Measurements from ENCODE around the gene CAPZB.

GRCh38 chr1:19483261-19483660 lies 2.1 kb downstream of the CAPZB start:
- TF ChIP-seq POLR2A (IDR thresholded peaks at IDR 0.05; ENCODE audit: low read depth, low read length), result no peak
- TF ChIP-seq, protein P1, sequence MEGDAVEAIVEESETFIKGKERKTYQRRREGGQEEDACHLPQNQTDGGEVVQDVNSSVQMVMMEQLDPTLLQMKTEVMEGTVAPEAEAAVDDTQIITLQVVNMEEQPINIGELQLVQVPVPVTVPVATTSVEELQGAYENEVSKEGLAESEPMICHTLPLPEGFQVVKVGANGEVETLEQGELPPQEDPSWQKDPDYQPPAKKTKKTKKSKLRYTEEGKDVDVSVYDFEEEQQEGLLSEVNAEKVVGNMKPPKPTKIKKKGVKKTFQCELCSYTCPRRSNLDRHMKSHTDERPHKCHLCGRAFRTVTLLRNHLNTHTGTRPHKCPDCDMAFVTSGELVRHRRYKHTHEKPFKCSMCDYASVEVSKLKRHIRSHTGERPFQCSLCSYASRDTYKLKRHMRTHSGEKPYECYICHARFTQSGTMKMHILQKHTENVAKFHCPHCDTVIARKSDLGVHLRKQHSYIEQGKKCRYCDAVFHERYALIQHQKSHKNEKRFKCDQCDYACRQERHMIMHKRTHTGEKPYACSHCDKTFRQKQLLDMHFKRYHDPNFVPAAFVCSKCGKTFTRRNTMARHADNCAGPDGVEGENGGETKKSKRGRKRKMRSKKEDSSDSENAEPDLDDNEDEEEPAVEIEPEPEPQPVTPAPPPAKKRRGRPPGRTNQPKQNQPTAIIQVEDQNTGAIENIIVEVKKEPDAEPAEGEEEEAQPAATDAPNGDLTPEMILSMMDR (conservative IDR thresholded peaks at IDR 0.05; ENCODE audit: low read depth, low read length), result no peak
- TF ChIP-seq, protein P2, sequence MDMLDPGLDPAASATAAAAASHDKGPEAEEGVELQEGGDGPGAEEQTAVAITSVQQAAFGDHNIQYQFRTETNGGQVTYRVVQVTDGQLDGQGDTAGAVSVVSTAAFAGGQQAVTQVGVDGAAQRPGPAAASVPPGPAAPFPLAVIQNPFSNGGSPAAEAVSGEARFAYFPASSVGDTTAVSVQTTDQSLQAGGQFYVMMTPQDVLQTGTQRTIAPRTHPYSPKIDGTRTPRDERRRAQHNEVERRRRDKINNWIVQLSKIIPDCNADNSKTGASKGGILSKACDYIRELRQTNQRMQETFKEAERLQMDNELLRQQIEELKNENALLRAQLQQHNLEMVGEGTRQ (IDR thresholded peaks at IDR 0.05; ENCODE audit: low read depth, low read length), result no peak
- no peak for TF ChIP-seq MAFK (IDR thresholded peaks at IDR 0.05; ENCODE audit: low read depth, low read length)
- TF ChIP-seq RAD21 (IDR thresholded peaks at IDR 0.05; ENCODE audit: low read length), result no peak
- no peak for TF ChIP-seq RCOR1 (IDR thresholded peaks at IDR 0.05; ENCODE audit: insufficient replicate concordance, low read length)
- TF ChIP-seq FOS (IDR thresholded peaks at IDR 0.05; ENCODE audit: low read depth, low read length), result no peak
- TF ChIP-seq CEBPB (IDR thresholded peaks at IDR 0.05; ENCODE audit: low read depth, low read length), result no peak
- TF ChIP-seq BHLHE40 (IDR thresholded peaks at IDR 0.05; ENCODE audit: low read depth, low read length), result no peak
- TF ChIP-seq SMC3 (IDR thresholded peaks at IDR 0.05; ENCODE audit: low read depth, low read length), result no peak
- no peak for TF ChIP-seq RFX5 (IDR thresholded peaks at IDR 0.05; ENCODE audit: low read depth, low read length)
